Neural cell (in vitro differentiated cells): ENCODE results near the gene SAMD9. TPM values are rescaled to one million over a fixed set of nuclear protein-coding genes. Genes with fewer than 3 reads are reported as not detected.

Source experiments
- H2AFZ ChIP-seq: fragments of 200-600, 300-800 bp; sonication (generic), shearing (Covaris generic); 2 replicates; pipeline ENCODE4 v1.6.0; 2014; ENCODE audit warnings: low read depth, mild to moderate bottlenecking, antibody characterized with exemption, low read length, moderate library complexity
- H3F3A ChIP-seq: fragments of 200-600 bp; shearing (Covaris generic); 2 replicates; pipeline ENCODE4 v1.6.1; 2016; ENCODE audit warnings: mild to moderate bottlenecking, moderate library complexity, mixed read lengths, antibody characterized with exemption, low read length; ENCODE audit not compliant: insufficient read depth, poor library complexity, severe bottlenecking
- H3K27ac ChIP-seq: fragments of 200-600, 300-800 bp; sonication (generic), shearing (Covaris generic); 2 replicates; pipeline ENCODE4 v1.5.1; 2014; ENCODE audit warnings: mild to moderate bottlenecking, low read length, moderate library complexity
- H3K27me3 ChIP-seq: fragments of 300-800, 200-600 bp; sonication (generic), shearing (Covaris generic); 2 replicates; pipeline ENCODE4 v1.6.0; 2014; ENCODE audit warnings: mild to moderate bottlenecking, low read depth, low read length, moderate library complexity; ENCODE audit not compliant: insufficient read depth
- H3K36me3 ChIP-seq: fragments of 300-800, 200-600 bp; sonication (generic), shearing (Covaris generic); 2 replicates; pipeline ENCODE4 v1.5.1; 2014; ENCODE audit warnings: mild to moderate bottlenecking, antibody characterized with exemption, low read length, moderate library complexity; ENCODE audit not compliant: insufficient read depth
- H3K4me2 ChIP-seq: fragments of 300-800, 200-600 bp; sonication (generic), shearing (Covaris generic); 2 replicates; pipeline ENCODE4 v1.6.0; 2014; ENCODE audit warnings: mild to moderate bottlenecking, low read length
- H3K4me3 ChIP-seq: fragments of 300-800, 200-600 bp; sonication (generic), shearing (Covaris generic); 2 replicates; pipeline ENCODE4 v1.5.1; 2014; ENCODE audit warnings: mild to moderate bottlenecking, low read length, moderate library complexity
- H3K79me2 ChIP-seq: fragments of 200-600 bp; shearing (Covaris generic); replicated peaks from 2 replicates; pipeline ENCODE4 v1.6.0; 2014; ENCODE audit warnings: mild to moderate bottlenecking, low read length, moderate library complexity; ENCODE audit not compliant: insufficient read depth
- H3K9ac ChIP-seq: fragments of 300-800, 200-600 bp; sonication (generic), shearing (Covaris generic); 2 replicates; pipeline ENCODE4 v1.6.1; 2016; ENCODE audit warnings: mild to moderate bottlenecking, low read length, mixed read lengths
- H3K9me2 ChIP-seq: fragments of 200-600 bp; shearing (Covaris generic); 2 replicates; pipeline ENCODE4 v1.6.1; 2016; ENCODE audit warnings: mild to moderate bottlenecking, low read length, mixed read lengths; ENCODE audit not compliant: insufficient read depth
- H3K9me3 ChIP-seq: fragments of 200-600, 300-800 bp; sonication (generic), shearing (Covaris generic); 2 replicates; pipeline ENCODE4 v1.6.1; 2016; ENCODE audit warnings: mild to moderate bottlenecking, mixed run types, low read length, moderate library complexity, mixed read lengths
- H4K20me1 ChIP-seq: fragments of 200-600 bp; shearing (Covaris generic); 2 replicates; pipeline ENCODE4 v1.6.1; 2016; ENCODE audit warnings: mild to moderate bottlenecking, mixed run types; ENCODE audit not compliant: insufficient read depth
- CTCF ChIP-seq: fragments of 450-650 bp; IDR thresholded peaks from 2 replicates; pipeline ENCODE4 v1.5.1; 2014; ENCODE audit warnings: antibody characterized with exemption, mild to moderate bottlenecking, moderate library complexity; ENCODE audit not compliant: poor library complexity, severe bottlenecking
- EP300 ChIP-seq: fragments of 450-650 bp; conservative IDR thresholded peaks from 2 replicates; pipeline ENCODE4 v1.6.1; 2014; ENCODE audit warnings: antibody characterized with exemption, mild to moderate bottlenecking, moderate library complexity; ENCODE audit not compliant: poor library complexity, severe bottlenecking
- EZH2 ChIP-seq: fragments of 200-600, 300-800 bp; shearing (Covaris generic), sonication (generic); IDR thresholded peaks from 2 replicates; pipeline ENCODE4 v1.6.1; 2014; ENCODE audit warnings: antibody characterized with exemption, low read length, borderline replicate concordance, mild to moderate bottlenecking; ENCODE audit not compliant: insufficient read depth, poor library complexity, severe bottlenecking
- MXI1 ChIP-seq: fragments of 450-650 bp; conservative IDR thresholded peaks from 2 replicates; pipeline ENCODE4 v1.6.1; 2014; ENCODE audit warnings: antibody characterized with exemption, mild to moderate bottlenecking; ENCODE audit not compliant: poor library complexity, severe bottlenecking
- POLR2AphosphoS5 ChIP-seq: IDR thresholded peaks from 2 replicates; pipeline ENCODE4 v1.6.1; 2012
- RAD21 ChIP-seq: fragments of 450-650 bp; conservative IDR thresholded peaks from 2 replicates; pipeline ENCODE4 v1.6.1; 2014; ENCODE audit warnings: antibody characterized with exemption, mild to moderate bottlenecking, moderate library complexity
- REST ChIP-seq: IDR thresholded peaks from 2 replicates; pipeline ENCODE4 v1.6.1; 2012; ENCODE audit warnings: borderline replicate concordance
- SMC3 ChIP-seq: fragments of 450-650 bp; conservative IDR thresholded peaks from 2 replicates; pipeline ENCODE4 v1.6.1; 2014; ENCODE audit warnings: antibody characterized with exemption, mild to moderate bottlenecking, moderate library complexity; ENCODE audit not compliant: poor library complexity
- TAF1 ChIP-seq: IDR thresholded peaks from 2 replicates; pipeline ENCODE4 v1.6.1; 2012; ENCODE audit warnings: low read depth
- polyA plus RNA-seq: library from polyadenylated mRNA; depleted of rRNA; stranded (reverse); fragments of >200 nt; gene quantifications from 2 replicates; pipeline ENCODE4 v1.2.3, GENCODE V29; 2014

Gene SAMD9
- polyA plus RNA-seq, 1 donor from 2014 or later: not detected

- Histone ChIP-seq H3K9me3 (no peaks in the 10 kb centered on the region), H3K4me3 (no peak overlapping the region), H3K4me2 (no peak overlapping the region), H3K9me2 (no peaks in the 10 kb centered on the region), H4K20me1 (no peaks in the 10 kb centered on the region), H3K27ac (no peak overlapping the region), H3K9ac (no peak overlapping the region), H3K36me3 (no peaks in the 10 kb centered on the region), H3F3A (no peaks in the 10 kb centered on the region), H3K27me3 (no peaks in the 10 kb centered on the region), H3K79me2 (no peaks in the 10 kb centered on the region), H2AFZ (no peak overlapping the region)
- TF ChIP-seq REST (no peak), TAF1 (no peak), SMC3 (no peak), CTCF (no peak), RAD21 (no peak)
Observed at GRCh38 chr7:93054975-93055374, 62.8 kb downstream of the SAMD9 start.

GRCh38 chr7:93053949-93054943 is 63.5 kb downstream of the SAMD9 start:
- H3K9me2 ChIP-seq: no peaks in the 10 kb centered on the region
- H3F3A ChIP-seq: no peaks in the 10 kb centered on the region
- no peak overlapping the region for H3K9ac ChIP-seq
- H3K27me3 ChIP-seq: no peaks in the 10 kb centered on the region
- no peak overlapping the region for H3K4me3 ChIP-seq
- no peaks in the 10 kb centered on the region for H4K20me1 ChIP-seq
- TF ChIP-seq SMC3 (no peak), POLR2AphosphoS5 (no peak), MXI1 (no peak), RAD21 (no peak), EZH2 (no peak), CTCF (no peak), EP300 (no peak), REST (no peak), TAF1 (no peak)
- no peaks in the 10 kb centered on the region for H3K9me3 ChIP-seq
- H2AFZ ChIP-seq: no peak overlapping the region
- no peaks in the 10 kb centered on the region for H3K79me2 ChIP-seq
- no peak overlapping the region for H3K27ac ChIP-seq
- H3K36me3 ChIP-seq: no peaks in the 10 kb centered on the region
- no peak overlapping the region for H3K4me2 ChIP-seq
